GM21717 (cell line): Measurements from ENCODE around the gene DLX1.
"Not testable (repeated sequence)": the region's sequence is repeated elsewhere in the genome, so short reads cannot be mapped to it uniquely, and the experiment has no call there.

ENCODE experiments used
- ATAC-seq: cut with Tn5 transposase; IDR thresholded peaks from one replicate; pipeline ENCODE4 v1.9.1; 2021; ENCODE audit warnings: mild to moderate bottlenecking, moderate library complexity; ENCODE audit not compliant: unreplicated experiment

The DLX1 gene

DNA sequence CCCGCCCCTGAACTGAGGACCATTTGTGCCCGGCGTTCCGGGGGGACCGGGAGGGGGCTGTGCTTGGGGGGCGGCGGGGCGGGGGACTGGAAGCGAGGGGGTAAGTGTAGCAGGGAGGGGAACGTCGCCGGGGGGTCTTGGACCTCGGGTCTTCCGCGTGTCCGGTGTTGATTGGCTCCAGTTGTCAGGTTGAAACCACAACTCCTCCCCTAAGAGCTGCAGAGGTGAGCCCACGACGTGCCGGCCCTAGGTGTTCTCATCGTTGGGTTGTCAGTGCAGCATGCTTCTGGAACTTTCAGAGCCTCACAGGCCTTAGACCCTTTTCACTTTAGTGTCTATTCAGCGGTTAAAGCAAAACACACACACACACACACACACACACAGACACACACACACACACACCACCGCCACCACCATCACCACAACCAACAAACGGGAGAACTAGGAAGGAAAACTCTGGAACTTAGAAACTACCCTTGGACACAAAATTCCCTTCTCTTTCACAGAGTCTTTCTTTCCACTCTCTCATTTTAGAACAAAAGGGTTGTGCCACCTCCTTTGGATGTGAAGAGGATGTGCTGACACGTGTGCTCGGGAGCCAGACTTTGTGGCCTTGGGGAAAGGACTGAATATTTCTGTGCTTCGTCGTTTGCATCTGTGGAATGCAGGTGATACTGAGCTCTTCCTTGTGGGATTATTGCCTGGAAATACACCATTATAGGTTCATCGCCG lies 24.1 kb downstream of the DLX1 start:
- ATAC-seq: no peak

DNA sequence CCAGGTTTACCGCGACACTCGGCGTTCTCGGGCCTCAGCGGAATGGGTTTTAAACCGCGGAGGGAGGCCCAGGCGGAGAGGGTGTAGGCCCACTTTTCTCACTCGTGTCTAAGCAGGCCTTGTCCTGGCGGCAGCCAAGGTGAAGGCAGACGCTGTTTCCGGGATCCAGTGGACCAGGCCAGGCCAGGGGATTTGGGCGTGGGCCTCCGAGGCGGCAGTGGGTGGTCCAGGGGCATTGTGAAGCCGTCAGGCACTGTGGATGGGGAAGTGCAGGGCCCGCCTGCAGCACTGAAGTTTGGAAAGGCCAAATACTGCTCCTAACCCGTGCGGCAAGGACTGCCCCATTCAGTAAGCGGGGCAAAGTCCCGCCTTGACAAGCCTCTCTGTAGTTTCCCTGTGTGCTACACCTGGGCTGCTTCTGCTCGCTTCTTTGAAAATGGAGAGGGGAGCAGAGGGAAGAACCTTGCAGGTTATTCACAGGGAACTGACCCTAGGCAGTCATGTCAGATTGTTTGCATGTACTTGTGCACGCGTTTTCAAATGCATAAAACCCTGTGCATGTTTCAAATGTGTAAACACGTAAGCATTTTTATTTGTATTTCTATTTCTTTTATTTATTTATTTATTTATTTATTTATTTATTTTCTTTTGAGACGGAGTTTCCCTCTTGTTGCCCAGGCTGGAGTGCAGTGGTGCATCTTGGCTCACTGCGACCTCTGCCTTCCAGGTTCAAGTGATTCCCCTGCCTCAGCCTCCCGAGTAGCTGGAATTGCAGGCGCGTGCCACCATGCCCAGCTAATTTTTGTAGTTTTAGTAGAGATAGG lies 24.9 kb downstream of the DLX1 start:
- ATAC-seq: no peak

DNA sequence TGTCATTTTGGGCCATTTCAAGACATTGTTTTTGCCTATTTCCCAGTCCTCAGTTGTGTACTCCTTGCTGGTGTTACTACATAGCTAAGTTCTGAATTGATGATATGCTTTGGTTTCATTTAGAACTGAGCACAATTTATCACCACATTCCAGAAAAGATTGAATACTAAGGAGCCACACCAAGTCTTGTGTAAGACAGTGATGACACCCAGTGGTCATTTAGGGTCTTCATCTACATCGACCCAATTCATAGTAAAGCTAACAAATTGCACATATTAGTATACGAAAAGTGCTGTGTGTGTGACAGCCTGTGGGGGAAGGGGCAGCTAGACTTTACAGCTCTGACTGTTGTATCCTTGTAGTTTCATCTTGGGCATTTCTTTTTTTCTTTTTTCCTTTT lies 28.3 kb downstream of the DLX1 start:
- no peak for ATAC-seq

DNA sequence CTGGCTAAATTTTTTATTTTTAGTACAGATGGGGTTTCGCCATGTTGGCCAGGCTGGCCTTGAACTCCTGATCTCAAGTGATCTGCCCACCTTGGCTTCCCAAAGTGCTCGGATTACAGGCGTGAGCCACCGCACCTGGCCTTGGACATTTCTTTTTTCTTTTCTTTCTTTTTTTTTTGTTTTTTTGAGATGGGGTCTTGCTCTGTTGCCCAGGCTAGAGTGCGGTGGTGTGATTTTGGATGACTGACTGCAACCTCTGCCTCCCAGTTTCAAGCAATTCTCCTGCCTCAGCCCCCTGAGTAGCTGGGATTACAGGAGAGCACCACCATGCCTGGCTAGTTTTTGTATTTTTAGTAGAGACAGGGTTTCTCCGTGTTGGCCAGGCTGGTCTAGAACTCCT lies 28.9 kb downstream of the DLX1 start:
- not testable (repeated sequence) for ATAC-seq

DNA sequence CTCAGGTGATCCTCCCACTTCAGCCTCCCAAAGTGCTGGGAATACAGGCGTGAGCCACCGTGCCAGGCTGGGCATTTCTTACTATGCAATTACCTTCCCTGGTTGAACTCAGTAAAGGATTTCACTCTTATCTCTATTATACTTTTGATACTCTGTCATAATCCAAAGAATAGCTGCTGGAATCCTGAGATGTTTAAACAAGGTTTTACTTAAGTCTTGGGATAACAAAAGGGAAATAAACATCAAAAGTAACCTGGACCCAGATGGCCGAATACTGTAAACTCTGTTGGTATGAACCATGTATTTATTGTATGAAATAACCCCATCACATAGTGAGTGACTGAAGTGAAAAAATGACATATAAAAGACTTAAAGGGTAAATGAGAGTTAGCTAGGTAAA lies 29.3 kb downstream of the DLX1 start:
- no peak for ATAC-seq

DNA sequence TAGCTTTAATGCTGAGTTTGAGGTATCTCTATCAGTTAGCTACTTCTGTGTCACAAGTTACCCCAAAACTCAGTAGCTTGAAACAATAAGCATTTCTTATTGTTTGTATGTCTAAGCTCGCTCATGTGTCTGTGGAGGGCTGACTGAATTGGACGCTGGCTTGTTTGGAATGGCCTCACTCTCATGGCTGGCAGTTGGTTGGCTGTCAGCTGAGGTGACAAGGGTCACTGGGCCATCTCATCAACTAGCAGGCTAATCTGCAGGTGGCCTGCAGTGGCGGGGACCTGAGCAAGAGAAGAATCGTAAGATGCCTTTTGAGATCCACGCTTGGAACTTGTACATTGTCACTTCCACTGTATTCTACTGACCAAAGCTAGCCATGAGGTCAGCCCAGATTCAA lies 30.8 kb downstream of the DLX1 start:
- ATAC-seq: no peak

DNA sequence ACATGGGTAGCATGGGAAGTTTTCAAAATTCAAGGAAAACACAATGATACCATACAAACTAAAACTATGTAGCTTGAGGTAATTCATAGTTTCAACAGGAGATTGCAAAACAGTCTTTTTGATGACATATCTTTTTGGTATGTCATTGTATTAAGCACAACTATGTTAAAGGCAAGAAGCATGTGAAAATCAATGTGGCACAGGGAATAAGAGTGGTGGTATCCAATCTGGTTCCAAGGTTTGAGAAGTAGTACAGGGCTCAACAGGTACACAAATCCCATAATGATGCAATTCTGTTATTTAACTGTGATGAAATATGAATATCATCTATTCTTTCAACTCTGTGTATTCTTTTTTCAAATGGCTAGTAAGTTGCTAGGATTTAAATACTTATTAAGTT lies 33.8 kb downstream of the DLX1 start:
- no peak for ATAC-seq

DNA sequence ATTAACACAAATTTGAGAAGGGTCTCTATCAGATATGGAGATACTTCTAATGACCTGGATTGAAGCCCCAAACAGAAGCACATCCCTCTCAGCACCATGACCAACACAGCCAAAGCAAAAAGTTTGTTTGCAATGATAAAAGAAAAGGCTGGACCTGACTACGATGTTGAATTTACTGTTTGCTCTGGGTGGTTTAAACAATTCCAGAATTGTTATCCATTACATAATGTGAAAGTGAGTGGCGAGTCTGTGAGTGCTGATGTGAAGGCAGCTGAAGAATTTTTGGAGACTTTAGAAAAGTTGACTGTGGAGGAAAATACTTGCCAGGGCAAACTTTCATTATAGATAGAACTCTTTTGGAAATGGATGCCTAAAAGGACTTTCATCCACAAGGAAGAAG lies 34.8 kb downstream of the DLX1 start:
- no peak for ATAC-seq

DNA sequence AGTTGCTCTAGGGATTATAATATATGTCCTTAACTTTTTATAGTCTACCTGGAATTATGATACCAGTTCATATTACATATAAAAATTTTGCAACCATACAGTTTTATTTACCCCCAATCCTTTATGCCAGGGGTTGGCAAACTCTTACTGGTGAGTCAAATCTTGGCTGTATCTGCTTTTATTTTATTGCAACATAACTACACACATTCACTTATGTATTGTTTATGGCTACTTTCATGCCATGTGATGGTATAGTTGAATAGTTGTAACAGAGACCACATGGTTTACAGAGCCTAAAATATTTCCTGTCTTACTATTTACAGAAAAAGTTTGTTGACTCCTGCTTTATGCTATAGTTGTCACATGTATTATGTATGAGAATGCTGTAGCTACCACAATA lies 43.2 kb downstream of the DLX1 start:
- ATAC-seq: no peak

DNA sequence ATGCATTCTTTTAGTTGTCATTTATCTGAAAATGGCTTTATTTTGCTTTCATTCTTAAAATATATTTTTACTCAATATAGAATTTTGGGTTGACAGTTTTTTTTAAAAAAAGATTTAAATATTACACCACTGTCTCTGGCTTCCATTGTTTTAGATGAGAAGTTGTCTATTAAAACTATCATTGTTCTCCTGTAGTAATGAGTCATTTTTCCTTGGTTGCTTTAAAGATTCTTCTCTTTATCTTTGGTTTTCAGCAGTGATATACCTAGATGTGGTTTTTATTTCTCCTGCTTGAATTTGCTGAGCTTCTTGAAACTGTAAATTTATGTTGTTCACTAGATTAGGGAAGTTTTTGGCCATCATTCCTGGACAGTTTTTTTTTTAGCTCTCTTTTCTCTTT lies 44.1 kb downstream of the DLX1 start:
- ATAC-seq: no peak

DNA sequence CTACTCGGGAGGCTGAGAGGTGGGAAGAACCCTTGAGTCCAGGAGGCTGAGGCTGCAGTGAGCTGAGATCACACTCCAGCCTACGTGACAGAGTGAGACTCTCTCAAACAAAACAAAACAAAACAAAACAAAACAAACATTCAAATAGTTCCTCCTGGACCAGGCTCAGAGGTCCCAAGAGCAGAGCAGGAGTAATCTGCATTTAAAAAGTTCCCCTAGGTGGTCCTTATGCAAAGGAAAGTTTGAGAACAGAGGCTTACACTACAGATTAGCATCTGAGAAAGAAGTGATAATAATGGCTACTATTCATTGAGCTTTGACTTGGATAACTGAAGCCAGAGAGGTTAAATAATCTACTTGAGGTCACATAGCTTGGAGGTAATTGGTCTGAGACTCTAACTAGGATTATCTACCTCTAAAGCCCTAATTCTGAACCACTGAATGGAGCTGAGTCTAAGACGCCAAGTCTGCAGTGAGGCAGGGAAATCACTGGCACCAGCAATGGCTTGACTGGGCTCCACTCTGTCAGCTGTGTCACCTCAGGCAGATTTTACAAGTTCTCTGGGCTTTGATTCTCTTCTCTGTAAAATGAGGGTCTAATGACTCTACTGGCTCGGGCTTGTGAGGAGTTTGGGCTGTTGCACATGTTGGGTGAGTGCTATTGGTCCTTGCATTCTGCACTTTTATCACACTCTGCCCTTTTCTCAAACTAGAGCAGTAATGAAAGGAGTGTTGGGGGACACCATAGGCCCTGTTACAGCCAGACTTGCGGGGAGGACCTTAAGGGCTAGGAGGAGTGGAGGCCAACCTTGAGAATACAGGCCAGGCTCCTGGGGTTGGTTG lies 46.6 kb downstream of the DLX1 start:
- no peak for ATAC-seq

DNA sequence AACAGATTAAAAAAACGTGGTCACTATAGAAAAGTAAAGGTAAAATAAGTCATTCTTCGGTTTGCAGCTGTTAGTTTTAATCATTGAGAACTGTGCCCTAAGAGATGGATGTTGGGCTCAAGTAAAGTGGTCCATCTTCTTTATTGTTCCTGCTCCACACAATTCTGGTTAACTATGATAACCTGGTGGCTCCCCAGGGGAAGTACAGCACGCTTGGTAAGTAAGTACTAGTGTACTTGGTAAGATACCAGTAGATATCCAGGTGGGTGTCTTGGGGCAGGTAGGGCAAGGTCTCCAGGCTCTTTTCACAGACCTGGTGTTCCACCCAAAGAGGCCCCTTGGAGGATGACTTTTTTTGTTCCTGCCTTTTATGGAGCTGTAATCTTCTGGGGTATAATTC lies 49.0 kb downstream of the DLX1 start:
- ATAC-seq: no peak

DNA sequence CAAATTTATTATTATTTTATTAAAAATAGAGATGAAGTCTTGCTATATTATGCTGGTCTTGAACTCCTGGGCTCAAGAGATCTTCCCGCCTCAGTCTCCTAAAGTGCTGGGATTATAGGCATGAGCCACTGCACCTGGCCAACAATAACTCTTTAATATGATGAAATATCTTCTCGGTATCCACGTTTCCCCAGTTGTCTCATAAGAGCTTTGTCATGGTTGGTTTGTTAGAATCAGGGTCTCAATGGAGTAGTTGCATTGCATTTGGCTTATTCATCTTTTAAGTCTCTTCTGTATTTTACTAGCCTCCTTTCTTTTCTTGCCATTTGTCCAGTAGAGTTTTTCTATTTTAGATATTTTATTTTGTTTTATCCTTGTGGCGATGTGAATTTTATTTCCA lies 50.1 kb downstream of the DLX1 start:
- no peak for ATAC-seq

DNA sequence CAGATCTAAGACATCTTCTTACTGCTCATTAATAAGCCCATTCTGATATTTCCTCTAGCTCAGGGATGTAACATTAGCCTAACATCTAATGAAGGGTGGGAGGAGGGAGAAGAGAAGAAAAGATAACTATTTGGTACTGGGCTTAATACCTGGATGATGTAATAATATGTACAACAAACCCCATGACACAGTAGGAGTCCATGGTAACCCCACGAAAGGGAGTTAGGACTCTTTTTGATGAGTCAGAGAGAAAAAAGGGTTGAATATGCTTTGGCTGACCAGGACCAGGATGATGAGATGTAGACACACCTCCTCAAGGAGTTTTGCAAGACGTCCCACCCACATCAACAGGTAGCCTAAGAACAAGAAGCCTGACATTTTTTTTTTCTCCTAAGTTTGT lies 51.8 kb downstream of the DLX1 start:
- ATAC-seq: no peak

DNA sequence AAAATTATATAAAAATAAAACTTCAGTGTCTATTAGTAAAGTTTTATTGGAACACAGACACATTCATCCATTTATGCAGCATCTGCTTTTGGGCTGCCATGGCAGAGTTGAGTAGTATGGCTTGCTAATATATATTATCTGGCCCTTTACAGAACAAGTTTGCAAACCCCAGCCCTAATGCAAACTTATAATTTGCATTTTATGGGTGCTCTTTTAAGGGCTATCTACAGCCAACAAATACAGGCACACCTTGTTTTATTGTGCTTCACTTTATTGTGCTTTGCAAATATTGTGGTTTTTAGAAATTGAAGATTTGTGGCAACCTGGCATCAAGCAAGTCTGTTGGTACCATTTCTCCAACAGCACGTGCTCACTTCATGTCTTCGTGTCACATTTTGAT lies 52.6 kb downstream of the DLX1 start:
- ATAC-seq: no peak

DNA sequence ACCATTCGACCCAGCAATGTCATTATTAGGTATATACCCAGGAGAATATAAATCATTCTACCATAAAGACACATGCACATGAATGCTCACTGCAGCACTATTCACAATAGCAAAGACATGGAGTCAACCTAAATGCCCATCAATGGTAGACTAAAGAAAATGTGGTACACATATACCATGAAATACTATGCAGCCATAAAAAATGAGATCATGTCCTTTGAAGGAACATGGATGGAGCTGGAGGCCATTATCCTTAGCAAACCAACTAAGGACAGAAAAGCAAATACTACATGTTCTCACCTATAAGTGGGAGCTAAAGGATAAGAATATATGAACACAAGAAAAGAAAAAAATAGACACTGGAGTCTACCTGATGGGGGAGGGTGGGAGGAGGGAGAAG lies 53.4 kb downstream of the DLX1 start:
- not testable (repeated sequence) for ATAC-seq
